GM12892 (cell line): ENCODE measurements around the gene TMEM213.

Experiments used
- POLR2A ChIP-seq: IDR thresholded peaks from 2 replicates; pipeline ENCODE4 v1.6.1; 2011; ENCODE audit warnings: low read depth, low read length, control low read depth
- POLR2AphosphoS5 ChIP-seq: IDR thresholded peaks from 2 replicates; pipeline ENCODE4 v1.6.1; 2011; ENCODE audit warnings: low read depth, low read length, control low read depth

GRCh38 chr7:138886501-138886917 lies 88.7 kb downstream of the TMEM213 start:
- TF ChIP-seq POLR2AphosphoS5, result no peak
- TF ChIP-seq POLR2A, result no peak
